OCI-LY1 (cell line): ENCODE measurements around the gene RAPGEF5.

Source experiments
- H2AFZ ChIP-seq: fragments of 200-600 bp; sonication (generic), shearing (Covaris generic); 2 replicates; pipeline ENCODE4 v1.6.0; 2014; ENCODE audit warnings: antibody characterized with exemption, mild to moderate bottlenecking, low read length
- H3F3A ChIP-seq: fragments of 200-600 bp; sonication (generic), shearing (Covaris generic); 2 replicates; pipeline ENCODE4 v1.6.0; 2014; ENCODE audit warnings: mild to moderate bottlenecking, antibody characterized with exemption, low read length, moderate library complexity; ENCODE audit not compliant: insufficient read depth
- H3K27ac ChIP-seq: fragments of 200-600 bp; sonication (generic); 2 replicates; pipeline ENCODE4 v1.5.1; 2014; ENCODE audit warnings: low read length, mixed run types, mild to moderate bottlenecking, low read depth; ENCODE audit not compliant: poor library complexity, severe bottlenecking
- H3K27me3 ChIP-seq: fragments of 200-600 bp; sonication (generic); 2 replicates; pipeline ENCODE4 v1.6.0; 2014; ENCODE audit warnings: antibody characterized with exemption, mild to moderate bottlenecking, low read length, moderate library complexity; ENCODE audit not compliant: insufficient read depth
- H3K36me3 ChIP-seq: fragments of 200-600 bp; sonication (generic); 2 replicates; pipeline ENCODE4 v1.6.1; 2014; ENCODE audit warnings: mild to moderate bottlenecking, antibody characterized with exemption, low read length, moderate library complexity, mixed read lengths; ENCODE audit not compliant: insufficient read depth
- H3K4me1 ChIP-seq: fragments of 200-600 bp; sonication (generic); 2 replicates; pipeline ENCODE4 v1.5.1; 2014; ENCODE audit warnings: mild to moderate bottlenecking, low read length, moderate library complexity; ENCODE audit not compliant: insufficient read depth, severe bottlenecking
- H3K4me2 ChIP-seq: fragments of 200-600 bp; sonication (generic), shearing (Covaris generic); 2 replicates; pipeline ENCODE4 v1.6.1; 2014; ENCODE audit warnings: low read length
- H3K4me3 ChIP-seq: fragments of 200-600 bp; sonication (generic); 2 replicates; pipeline ENCODE4 v1.5.1; 2014; ENCODE audit warnings: low read length, low read depth, mild to moderate bottlenecking, mixed read lengths; ENCODE audit not compliant: poor library complexity, severe bottlenecking
- H3K79me2 ChIP-seq: fragments of 200-600 bp; shearing (Covaris generic); 2 replicates; pipeline ENCODE4 v1.6.1; 2016; ENCODE audit warnings: mixed run types, low read length, mixed read lengths; ENCODE audit not compliant: insufficient read depth
- H3K9ac ChIP-seq: fragments of 200-600 bp; sonication (generic), shearing (Covaris generic); 2 replicates; pipeline ENCODE4 v1.6.1; 2014; ENCODE audit warnings: mild to moderate bottlenecking, low read length, mixed read lengths
- H3K9me2 ChIP-seq: fragments of 200-600 bp; sonication (generic), shearing (Covaris generic); 2 replicates; pipeline ENCODE4 v1.6.1; 2014; ENCODE audit warnings: low read depth, mild to moderate bottlenecking, low read length, mixed read lengths
- H3K9me3 ChIP-seq: fragments of 200-600 bp; shearing (Covaris generic); 2 replicates; pipeline ENCODE4 v1.6.1; 2014; ENCODE audit warnings: low read length, mixed read lengths
- H4K20me1 ChIP-seq: fragments of 200-600 bp; sonication (generic), shearing (Covaris generic); 2 replicates; pipeline ENCODE4 v1.6.0; 2016; ENCODE audit warnings: mild to moderate bottlenecking, low read length; ENCODE audit not compliant: insufficient read depth
- EZH2 ChIP-seq: fragments of 200-600 bp; sonication (generic), shearing (Covaris generic); IDR thresholded peaks from 2 replicates; pipeline ENCODE4 v1.8.0; 2017; ENCODE audit warnings: borderline replicate concordance, mixed run types, mild to moderate bottlenecking, antibody characterized with exemption, low read length, moderate library complexity, mixed read lengths
- TF ChIP-seq, protein P1 (sequence below): fragments of 200-600 bp; sonication (generic), shearing (Covaris generic); IDR thresholded peaks from 2 replicates; pipeline ENCODE4 v1.5.1; 2017; ENCODE audit warnings: mild to moderate bottlenecking, antibody characterized with exemption, low read length, moderate library complexity, mixed read lengths

Gene RAPGEF5

DNA sequence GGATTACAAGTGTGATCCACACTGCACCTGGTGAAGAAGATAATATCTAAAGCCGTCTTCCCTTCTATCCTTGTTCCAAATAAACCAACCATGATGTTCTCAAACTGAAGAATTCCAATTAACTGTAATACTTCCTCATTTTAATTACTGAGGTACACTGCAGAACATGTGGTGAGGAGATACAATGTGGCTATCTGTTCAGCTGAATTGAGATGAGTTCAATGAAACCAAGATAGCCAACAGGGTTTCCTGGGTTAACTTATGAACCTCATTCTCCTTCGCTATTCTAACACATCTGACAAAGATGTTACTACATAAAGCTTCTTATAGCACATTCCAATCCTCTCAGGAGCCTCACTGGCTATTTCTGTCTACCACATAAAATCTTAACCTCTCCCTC lies 75.5 kb downstream of the RAPGEF5 start:
- no peak overlapping the region for H3K9ac ChIP-seq
- no peaks in the 10 kb centered on the region for H3K27me3 ChIP-seq
- no peaks in the 10 kb centered on the region for H3K79me2 ChIP-seq
- no peak overlapping the region for H2AFZ ChIP-seq
- H3K27ac ChIP-seq = no peak overlapping the region
- no peak overlapping the region for H3K4me2 ChIP-seq
- H3K9me3 ChIP-seq = no peaks in the 10 kb centered on the region
- H3K4me3 ChIP-seq = no peak overlapping the region
- no peaks in the 10 kb centered on the region for H4K20me1 ChIP-seq
- no peaks in the 10 kb centered on the region for H3K9me2 ChIP-seq
- H3F3A ChIP-seq = no peaks in the 10 kb centered on the region
- H3K4me1 ChIP-seq = no peaks in the 10 kb centered on the region
- H3K36me3 ChIP-seq = peaks cover 40% of the 10 kb centered on the region; the same call in 1 of the 2 replicates
- TF ChIP-seq, protein P1, sequence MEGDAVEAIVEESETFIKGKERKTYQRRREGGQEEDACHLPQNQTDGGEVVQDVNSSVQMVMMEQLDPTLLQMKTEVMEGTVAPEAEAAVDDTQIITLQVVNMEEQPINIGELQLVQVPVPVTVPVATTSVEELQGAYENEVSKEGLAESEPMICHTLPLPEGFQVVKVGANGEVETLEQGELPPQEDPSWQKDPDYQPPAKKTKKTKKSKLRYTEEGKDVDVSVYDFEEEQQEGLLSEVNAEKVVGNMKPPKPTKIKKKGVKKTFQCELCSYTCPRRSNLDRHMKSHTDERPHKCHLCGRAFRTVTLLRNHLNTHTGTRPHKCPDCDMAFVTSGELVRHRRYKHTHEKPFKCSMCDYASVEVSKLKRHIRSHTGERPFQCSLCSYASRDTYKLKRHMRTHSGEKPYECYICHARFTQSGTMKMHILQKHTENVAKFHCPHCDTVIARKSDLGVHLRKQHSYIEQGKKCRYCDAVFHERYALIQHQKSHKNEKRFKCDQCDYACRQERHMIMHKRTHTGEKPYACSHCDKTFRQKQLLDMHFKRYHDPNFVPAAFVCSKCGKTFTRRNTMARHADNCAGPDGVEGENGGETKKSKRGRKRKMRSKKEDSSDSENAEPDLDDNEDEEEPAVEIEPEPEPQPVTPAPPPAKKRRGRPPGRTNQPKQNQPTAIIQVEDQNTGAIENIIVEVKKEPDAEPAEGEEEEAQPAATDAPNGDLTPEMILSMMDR = no peak
- TF ChIP-seq EZH2 = no peak

DNA sequence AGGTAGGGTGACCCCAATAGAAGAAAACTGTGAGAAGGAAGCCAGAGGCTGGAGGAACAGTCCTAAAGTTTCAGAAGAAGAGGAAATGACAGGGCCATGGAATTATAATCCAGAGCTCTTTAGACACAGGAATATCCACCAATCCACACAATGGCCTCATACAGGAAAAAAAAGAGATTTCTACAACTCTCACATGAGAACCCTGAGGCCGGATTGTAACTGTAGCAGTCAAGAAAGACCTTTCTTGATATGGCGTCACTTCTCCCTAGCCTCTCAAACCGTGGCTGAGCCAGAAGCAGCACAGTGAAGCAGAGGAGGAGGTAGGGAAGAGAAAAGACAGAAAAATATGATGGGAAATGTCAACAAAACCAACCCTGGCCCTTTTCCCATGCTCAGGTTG lies 76.9 kb downstream of the RAPGEF5 start:
- Histone ChIP-seq H3K4me1 (no peaks in the 10 kb centered on the region), H3K9me2 (no peaks in the 10 kb centered on the region), H4K20me1 (no peaks in the 10 kb centered on the region), H3K27ac (no peak overlapping the region), H2AFZ (no peak overlapping the region), H3K79me2 (no peaks in the 10 kb centered on the region), H3K4me3 (no peak overlapping the region), H3F3A (no peaks in the 10 kb centered on the region), H3K9me3 (no peaks in the 10 kb centered on the region), H3K27me3 (no peaks in the 10 kb centered on the region), H3K9ac (no peak overlapping the region), H3K36me3 (peaks cover 45% of the 10 kb centered on the region; the same call in 1 of the 2 replicates), H3K4me2 (no peak overlapping the region)
- TF ChIP-seq EZH2 = no peak
- TF ChIP-seq, protein P1 = no peak

DNA sequence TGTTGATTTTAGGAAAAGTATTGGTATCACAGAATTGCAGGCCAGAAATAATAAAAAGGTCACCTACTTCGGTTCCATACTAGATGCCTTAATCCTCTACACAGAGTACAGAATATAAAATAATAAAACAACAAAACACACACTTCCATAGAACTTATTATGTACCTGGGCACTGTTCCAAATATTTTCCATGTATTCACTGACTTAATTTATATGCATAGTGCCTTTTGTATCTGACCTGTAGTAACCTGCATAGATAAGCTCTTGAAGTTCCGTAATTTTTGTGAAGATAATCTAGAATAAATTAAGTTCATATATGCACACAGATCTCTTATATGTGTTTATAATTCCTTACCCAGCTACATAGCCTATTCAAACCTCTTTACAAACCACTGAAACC lies 78.3 kb downstream of the RAPGEF5 start:
- Histone ChIP-seq H3K9me3 (no peaks in the 10 kb centered on the region), H3F3A (no peaks in the 10 kb centered on the region), H3K27me3 (no peaks in the 10 kb centered on the region), H3K36me3 (peaks cover 40% of the 10 kb centered on the region), H3K9ac (no peak overlapping the region), H3K4me3 (no peak overlapping the region), H4K20me1 (no peaks in the 10 kb centered on the region), H3K4me1 (no peaks in the 10 kb centered on the region), H3K27ac (no peak overlapping the region), H3K9me2 (no peaks in the 10 kb centered on the region), H2AFZ (no peak overlapping the region), H3K4me2 (no peak overlapping the region), H3K79me2 (no peaks in the 10 kb centered on the region)
- TF ChIP-seq EZH2 = no peak
- TF ChIP-seq, protein P1 = no peak
